C4-2B (cell line): ENCODE data around the gene FRMD4B.

Experiments
- CTCF ChIP-seq: fragments of 450-650 bp; conservative IDR thresholded peaks from 2 replicates; pipeline ENCODE4 v1.5.1; 2017; ENCODE audit warnings: mild to moderate bottlenecking
- ZFX ChIP-seq: fragments of 450-650 bp; IDR thresholded peaks from 2 replicates; pipeline ENCODE4 v1.6.1; 2017

- TF ChIP-seq CTCF (no peak), ZFX (no peak)
Observed at GRCh38 chr3:69197455-69197854, 188.4 kb downstream of the FRMD4B start.
